GM19099 (cell line): ENCODE measurements around the gene GCH1.

ENCODE experiments used
- POLR2A ChIP-seq: IDR thresholded peaks from 3 replicates; pipeline ENCODE4 v1.6.1; 2011; ENCODE audit warnings: low read depth; ENCODE audit not compliant: insufficient read length; ENCODE audit errors: extremely low read depth

The GCH1 gene

DNA sequence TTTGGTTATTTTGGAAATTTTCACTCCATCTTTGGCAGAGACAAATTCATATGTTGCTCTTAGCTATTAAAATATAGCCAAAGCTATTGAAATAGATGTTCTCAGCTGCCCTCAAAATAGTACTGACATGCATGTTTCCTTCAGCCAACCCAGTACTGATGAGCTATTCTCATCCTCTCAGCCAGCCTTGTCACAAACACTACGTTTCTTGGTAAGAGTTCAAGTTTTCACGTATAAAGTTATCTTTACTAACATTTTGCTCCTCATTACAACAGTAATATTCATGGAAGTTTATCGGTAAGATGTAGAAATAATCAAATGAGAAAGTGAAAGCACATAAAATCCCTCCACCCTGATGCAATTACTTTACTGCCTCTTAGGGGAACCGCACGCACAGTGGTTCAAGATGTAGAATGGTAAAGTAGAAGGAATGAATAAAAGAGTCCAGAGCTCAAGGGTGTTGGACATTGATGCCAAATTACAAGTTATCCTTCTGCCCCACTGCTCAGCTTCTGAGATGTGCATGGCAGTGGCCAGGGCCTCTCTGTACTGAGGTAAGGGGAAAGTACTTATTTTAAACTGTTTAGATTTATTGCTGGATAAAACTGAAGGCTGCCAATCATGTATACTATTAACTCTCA is 20.7 kb downstream of the GCH1 start:
- TF ChIP-seq POLR2A = no peak

DNA sequence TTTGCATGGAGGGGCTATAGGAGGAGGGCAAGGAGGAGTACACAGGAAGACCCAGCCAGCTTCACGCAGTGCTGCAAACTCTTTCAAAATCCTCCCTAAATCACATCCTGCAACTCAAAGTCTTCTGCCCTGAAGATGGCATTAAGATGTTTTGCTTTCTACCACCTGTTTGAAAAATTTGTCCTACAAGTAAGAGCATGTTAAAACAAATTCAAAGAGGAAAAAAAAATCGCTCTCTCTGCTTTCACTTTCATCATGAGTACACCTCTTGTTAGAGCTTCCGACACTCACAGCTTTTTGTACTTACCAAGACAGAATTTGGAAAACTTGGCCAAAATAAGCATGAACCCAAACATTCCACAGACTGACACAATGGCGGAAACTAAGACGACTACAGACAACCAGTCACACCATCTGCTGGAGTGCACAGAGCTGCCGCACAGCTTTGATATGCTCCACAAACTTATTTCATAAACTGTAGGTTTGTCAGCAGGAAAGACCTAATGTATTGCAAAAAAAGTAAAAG is 21.3 kb downstream of the GCH1 start:
- TF ChIP-seq POLR2A = no peak

- TF ChIP-seq POLR2A = no peak
Observed at GRCh38 chr14:54877703-54878021, 25.0 kb downstream of the GCH1 start.

DNA sequence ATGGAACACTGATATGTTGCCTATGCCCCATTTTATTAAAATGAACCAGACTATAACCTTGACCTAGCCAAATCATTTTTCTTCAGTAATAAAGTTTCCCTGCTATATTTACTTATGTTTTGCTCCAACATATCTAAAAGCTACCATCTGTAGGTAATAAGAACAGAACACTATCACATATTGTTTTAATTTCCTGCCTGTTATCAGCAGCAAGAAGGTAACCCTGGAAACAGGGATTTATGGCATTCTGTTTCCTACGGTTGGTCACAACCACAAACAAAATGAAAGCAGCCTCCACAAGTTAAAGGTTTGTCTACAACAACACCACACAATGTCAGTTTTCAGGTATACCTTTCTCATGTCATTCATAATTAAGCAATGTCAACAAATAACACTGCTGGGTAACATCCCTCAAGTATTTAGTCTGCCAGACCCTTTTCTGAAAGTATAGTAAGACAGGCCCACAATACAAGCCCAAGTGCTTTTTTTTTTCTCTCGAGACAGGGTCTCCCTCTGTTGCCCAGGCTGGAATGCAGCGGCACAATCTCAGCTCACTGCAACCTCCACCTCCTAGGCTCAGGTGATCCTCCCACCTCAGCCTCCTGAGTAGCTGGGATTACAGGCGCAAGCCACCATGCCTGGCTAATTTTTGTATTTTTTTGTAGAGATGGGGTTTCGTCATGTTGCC is 25.5 kb downstream of the GCH1 start:
- TF ChIP-seq POLR2A = no peak

DNA sequence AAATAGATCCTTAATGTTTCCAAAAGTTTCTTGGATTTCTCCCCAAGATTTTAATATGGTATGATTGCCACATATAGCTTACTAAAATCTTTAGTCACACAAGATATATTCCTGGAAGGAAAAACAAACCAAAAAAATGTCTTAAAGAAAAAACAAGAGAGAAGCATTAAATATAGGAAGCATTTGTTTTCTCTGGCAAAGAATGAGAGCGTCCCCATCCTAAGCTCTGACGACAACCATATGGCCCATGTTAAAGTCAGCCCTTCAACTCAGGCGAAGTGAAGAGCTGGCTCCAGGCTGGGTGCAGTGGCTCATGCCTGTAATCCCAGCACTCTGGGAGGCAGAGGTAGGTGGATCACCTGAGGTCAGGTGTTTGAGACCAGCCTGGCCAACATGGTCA is 35.6 kb downstream of the GCH1 start:
- no peak for TF ChIP-seq POLR2A

DNA sequence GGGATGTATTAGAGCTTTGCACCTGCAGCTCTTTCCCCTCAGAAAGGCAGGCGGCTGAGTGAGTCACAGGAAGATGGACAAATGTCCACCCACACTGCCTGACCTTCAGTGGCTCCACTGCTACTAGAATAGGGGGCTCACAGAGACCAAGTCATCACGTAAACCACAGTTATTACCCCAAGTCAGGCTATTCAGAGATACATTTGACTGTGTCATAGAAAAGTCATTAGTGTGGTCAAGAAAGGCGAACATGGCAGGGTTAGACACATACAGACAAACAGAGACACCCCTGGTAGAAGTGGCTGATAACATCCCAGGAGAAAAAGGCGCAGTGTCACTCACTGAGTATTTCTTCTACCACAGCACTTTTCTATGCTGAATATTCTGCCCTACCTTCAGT is 36.0 kb downstream of the GCH1 start:
- TF ChIP-seq POLR2A = no peak

- TF ChIP-seq POLR2A = no peak
Observed at GRCh38 chr14:54864526-54864925, 38.1 kb downstream of the GCH1 start.

- no peak for TF ChIP-seq POLR2A
Observed at GRCh38 chr14:54857830-54858269, 44.8 kb downstream of the GCH1 start.

DNA sequence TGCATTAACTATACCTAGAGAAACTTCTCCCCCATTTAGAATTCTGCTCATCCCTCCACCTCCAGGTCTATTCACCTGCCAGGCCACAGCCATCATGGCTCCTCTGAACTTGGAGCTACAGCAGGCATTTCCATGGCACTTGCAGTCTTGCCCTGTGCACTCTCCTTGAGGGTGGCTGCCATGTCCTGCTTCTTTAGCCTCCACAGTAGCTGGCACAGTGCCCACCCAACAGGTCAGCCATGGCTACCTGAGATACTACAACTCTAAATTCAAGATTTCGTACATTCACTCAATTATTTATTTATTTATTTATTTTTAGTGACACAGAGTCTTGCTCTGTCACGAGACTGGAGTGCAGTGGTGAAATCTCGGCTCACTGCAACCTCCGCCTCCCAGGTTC is 46.5 kb downstream of the GCH1 start:
- no peak for TF ChIP-seq POLR2A

DNA sequence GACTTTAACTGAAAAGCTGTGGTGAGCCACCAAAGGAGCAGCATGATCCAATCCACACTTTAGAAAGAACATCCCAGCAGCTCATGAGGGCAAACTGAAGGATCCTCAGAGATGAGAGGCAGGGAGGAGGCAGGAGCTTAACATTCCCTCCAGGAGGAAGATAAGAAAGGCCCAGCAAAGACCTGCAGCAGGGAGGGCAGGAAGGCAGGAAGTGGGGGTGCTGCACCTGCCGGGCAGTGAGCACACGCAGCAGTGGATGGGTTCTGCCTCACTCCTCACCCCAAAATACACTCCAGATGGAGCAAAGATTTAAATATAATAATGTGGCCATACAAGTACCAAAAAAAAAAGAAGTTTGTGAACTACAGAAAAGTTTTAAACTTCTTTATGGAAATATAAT is 48.4 kb downstream of the GCH1 start:
- no peak for TF ChIP-seq POLR2A

GRCh38 chr14:54853339-54853738 is 49.3 kb downstream of the GCH1 start:
- TF ChIP-seq POLR2A = no peak

GRCh38 chr14:54852215-54852614 is 50.4 kb downstream of the GCH1 start:
- no peak for TF ChIP-seq POLR2A

DNA sequence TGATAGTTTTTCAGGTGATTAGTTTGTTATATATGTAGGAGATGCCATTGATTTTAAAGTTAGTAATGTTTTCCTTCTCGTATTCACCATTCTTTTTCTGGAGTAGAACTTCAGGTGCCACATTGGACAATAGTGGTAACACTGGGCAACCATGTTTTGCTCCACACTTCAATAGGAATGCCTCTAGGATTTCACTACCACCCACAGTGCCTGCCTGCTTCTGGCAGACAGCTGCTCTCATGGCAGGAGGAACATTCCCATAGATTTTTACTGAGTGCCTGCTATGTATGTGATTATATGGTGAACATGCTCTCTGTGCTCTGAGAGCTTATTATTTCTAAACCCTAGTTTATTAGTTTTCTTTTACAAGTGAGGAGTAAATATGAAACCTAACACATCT is 53.7 kb downstream of the GCH1 start:
- no peak for TF ChIP-seq POLR2A

GRCh38 chr14:54845641-54846040 is 57.0 kb downstream of the GCH1 start:
- TF ChIP-seq POLR2A = no peak

DNA sequence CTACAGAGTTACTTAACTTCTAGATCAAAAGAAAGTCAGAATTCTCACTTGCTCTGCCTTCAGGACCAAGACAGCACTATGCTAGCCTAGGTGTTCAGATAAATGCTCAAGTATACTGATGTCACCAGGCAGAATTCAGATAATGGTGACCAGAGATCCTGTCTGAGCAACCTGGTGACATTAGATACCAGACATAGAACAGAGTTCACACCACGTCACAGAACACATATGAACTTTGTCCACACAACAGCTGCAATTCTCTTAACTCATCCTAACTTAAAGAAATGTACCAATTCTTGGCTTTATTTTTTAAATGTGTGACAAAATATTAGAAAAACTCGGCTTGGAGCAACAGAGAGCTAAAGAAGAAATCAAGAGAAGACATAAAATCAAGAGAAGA is 58.1 kb downstream of the GCH1 start:
- no peak for TF ChIP-seq POLR2A

- no peak for TF ChIP-seq POLR2A
Observed at GRCh38 chr14:54840798-54841197, 61.8 kb downstream of the GCH1 start.
